Measurements from ENCODE around the gene SS18L1. TPM values are rescaled to one million over a fixed set of nuclear protein-coding genes. Genes with fewer than 3 reads are reported as not detected.

Gene SS18L1
- total RNA-seq, 1 donor from 2014 or later: 16.3 TPM

GRCh38 chr20:62151835-62152364 lies 8.3 kb downstream of the SS18L1 start:
- DNase-seq (ENCODE audit: low read depth): no peak
- Histone ChIP-seq H3K9ac (ENCODE audit: low read length) (no peak overlapping the region), H3K4me3 (ENCODE audit: insufficient read depth, low read depth, low read length) (no peak overlapping the region), H3K36me3 (ENCODE audit: insufficient read depth, low read length) (no peaks in the 10 kb centered on the region), H3K27ac (ENCODE audit: low read depth, low read length) (no peak overlapping the region), H3K4me1 (ENCODE audit: insufficient read depth, low read length) (peaks cover 24% of the 10 kb centered on the region), H3K4me2 (ENCODE audit: low read length) (no peak overlapping the region), H3K9me3 (ENCODE audit: insufficient read depth, low read depth, low read length) (no peaks in the 10 kb centered on the region), H2AFZ (ENCODE audit: low read depth, low read length) (no peak overlapping the region), H3K79me2 (ENCODE audit: insufficient read depth, low read length) (peaks cover 98% of the 10 kb centered on the region), H3K27me3 (ENCODE audit: insufficient read depth, low read length) (no peaks in the 10 kb centered on the region), H4K20me1 (ENCODE audit: insufficient read depth, low read length) (peaks cover 98% of the 10 kb centered on the region)
- Mint-ChIP-seq H3K4me1 (ENCODE audit: low read depth, unreplicated experiment) (peaks cover 11% of the 10 kb centered on the region), H3K9me3 (ENCODE audit: unreplicated experiment) (peaks cover 3% of the 10 kb centered on the region), H3K27ac (ENCODE audit: unreplicated experiment) (no peak overlapping the region), H3K27me3 (ENCODE audit: low read depth, unreplicated experiment) (no peaks in the 10 kb centered on the region), H3K36me3 (ENCODE audit: low read depth, unreplicated experiment) (peaks cover 31% of the 10 kb centered on the region), H3K4me3 (ENCODE audit: unreplicated experiment) (no peak overlapping the region)
- TF ChIP-seq EZH2 (IDR thresholded peaks at IDR 0.05; ENCODE audit: insufficient read depth, low read length): no peak
- no peak for TF ChIP-seq CTCF (IDR thresholded peaks at IDR 0.05; ENCODE audit: insufficient read depth, low read depth, low read length)
- FAIRE-seq: no peak

GRCh38 chr20:62155428-62156253 lies 12.1 kb downstream of the SS18L1 start:
- Histone ChIP-seq H3K9ac (ENCODE audit: low read length) (no peak overlapping the region), H3K27ac (ENCODE audit: low read depth, low read length) (no peak overlapping the region), H3K79me2 (ENCODE audit: insufficient read depth, low read length) (peaks cover 94% of the 10 kb centered on the region), H3K4me1 (ENCODE audit: insufficient read depth, low read length) (peaks cover 38% of the 10 kb centered on the region), H3K9me3 (ENCODE audit: insufficient read depth, low read depth, low read length) (no peaks in the 10 kb centered on the region), H2AFZ (ENCODE audit: low read depth, low read length) (no peak overlapping the region), H3K36me3 (ENCODE audit: insufficient read depth, low read length) (no peaks in the 10 kb centered on the region), H4K20me1 (ENCODE audit: insufficient read depth, low read length) (peaks cover 96% of the 10 kb centered on the region), H3K4me3 (ENCODE audit: insufficient read depth, low read depth, low read length) (no peak overlapping the region), H3K4me2 (ENCODE audit: low read length) (no peak overlapping the region), H3K27me3 (ENCODE audit: insufficient read depth, low read length) (no peaks in the 10 kb centered on the region)
- peaks cover 42% of the 10 kb centered on the region for H3K36me3 Mint-ChIP-seq (ENCODE audit: low read depth, unreplicated experiment)
- H3K27me3 Mint-ChIP-seq (ENCODE audit: low read depth, unreplicated experiment): no peaks in the 10 kb centered on the region
- peaks cover 10% of the 10 kb centered on the region for H3K4me1 Mint-ChIP-seq (ENCODE audit: low read depth, unreplicated experiment)
- DNase-seq (ENCODE audit: low read depth) (no peak), FAIRE-seq (no peak)
- H3K27ac Mint-ChIP-seq (ENCODE audit: unreplicated experiment): no peak overlapping the region
- no peak overlapping the region for H3K4me3 Mint-ChIP-seq (ENCODE audit: unreplicated experiment)
- TF ChIP-seq CTCF (IDR thresholded peaks at IDR 0.05; ENCODE audit: insufficient read depth, low read depth, low read length): no peak
- no peak for TF ChIP-seq EZH2 (IDR thresholded peaks at IDR 0.05; ENCODE audit: insufficient read depth, low read length)
- peaks cover 3% of the 10 kb centered on the region for H3K9me3 Mint-ChIP-seq (ENCODE audit: unreplicated experiment)

- Histone ChIP-seq H2AFZ (ENCODE audit: low read depth, low read length) (no peak overlapping the region), H3K27me3 (ENCODE audit: insufficient read depth, low read length) (no peaks in the 10 kb centered on the region), H3K4me3 (ENCODE audit: insufficient read depth, low read depth, low read length) (no peak overlapping the region), H4K20me1 (ENCODE audit: insufficient read depth, low read length) (peaks cover 96% of the 10 kb centered on the region), H3K9me3 (ENCODE audit: insufficient read depth, low read depth, low read length) (no peaks in the 10 kb centered on the region), H3K4me2 (ENCODE audit: low read length) (no peak overlapping the region), H3K4me1 (ENCODE audit: insufficient read depth, low read length) (peaks cover 44% of the 10 kb centered on the region), H3K36me3 (ENCODE audit: insufficient read depth, low read length) (no peaks in the 10 kb centered on the region), H3K79me2 (ENCODE audit: insufficient read depth, low read length) (peaks cover 93% of the 10 kb centered on the region), H3K9ac (ENCODE audit: low read length) (no peak overlapping the region), H3K27ac (ENCODE audit: low read depth, low read length) (no peak overlapping the region)
- TF ChIP-seq CTCF (IDR thresholded peaks at IDR 0.05; ENCODE audit: insufficient read depth, low read depth, low read length) (no peak), EZH2 (IDR thresholded peaks at IDR 0.05; ENCODE audit: insufficient read depth, low read length) (no peak)
- Mint-ChIP-seq H3K9me3 (ENCODE audit: unreplicated experiment) (peaks cover 3% of the 10 kb centered on the region), H3K4me1 (ENCODE audit: low read depth, unreplicated experiment) (peaks cover 13% of the 10 kb centered on the region), H3K27ac (ENCODE audit: unreplicated experiment) (no peak overlapping the region), H3K4me3 (ENCODE audit: unreplicated experiment) (no peak overlapping the region), H3K36me3 (ENCODE audit: low read depth, unreplicated experiment) (peaks cover 44% of the 10 kb centered on the region), H3K27me3 (ENCODE audit: low read depth, unreplicated experiment) (no peaks in the 10 kb centered on the region)
- DNase-seq (ENCODE audit: low read depth) (no peak), FAIRE-seq (no peak)
Measured at GRCh38 chr20:62156254-62156556, 12.6 kb downstream of the SS18L1 start.

All from astrocyte (in vitro differentiated cells and primary cell).